Measurements from ENCODE around the gene EID3. TPM values are rescaled to one million over a fixed set of nuclear protein-coding genes. Genes with fewer than 3 reads are reported as not detected.

Gene EID3
- total and polyA plus RNA-seq, 4 donors: 0.17 to 6.4 (median 1.2) TPM

DNA sequence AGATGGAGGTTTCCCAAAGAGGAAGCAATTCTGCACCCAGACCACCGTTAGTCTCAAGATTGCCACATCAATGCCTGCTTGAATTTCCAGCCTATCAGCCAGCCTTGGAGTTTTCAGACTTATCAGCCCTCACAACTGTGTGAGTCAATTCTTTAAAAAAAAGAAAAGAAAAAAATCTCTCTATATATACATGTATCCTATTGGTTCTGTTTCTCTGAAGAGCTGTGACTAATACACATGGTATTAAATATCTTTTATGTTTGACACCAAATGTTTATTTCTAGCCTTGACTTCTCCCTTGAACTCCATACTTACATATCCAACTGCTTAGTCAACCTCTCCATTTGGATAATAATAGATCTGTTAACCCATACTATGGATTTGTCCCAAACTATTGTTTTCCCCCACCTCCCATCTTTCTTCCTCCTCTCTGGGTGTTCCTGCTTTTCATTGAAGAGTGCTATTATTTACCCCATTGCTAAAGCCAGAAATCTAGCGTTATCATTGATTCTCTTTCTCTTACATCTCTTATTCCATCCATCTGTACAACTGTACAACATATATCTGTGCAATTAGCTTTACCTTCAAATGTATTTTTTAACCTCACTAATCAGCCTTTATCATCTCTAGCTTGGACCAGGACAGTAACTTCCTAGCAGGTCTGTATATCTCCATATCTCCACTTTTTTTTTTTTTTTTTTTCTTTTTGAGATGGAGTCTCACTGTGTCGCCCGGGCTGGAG is 22.7 kb upstream of the EID3 start:
- Histone ChIP-seq H3K4me3 (ENCODE audit: low read depth in 1 of 3, low read length in 3 of 3) (no peak overlapping the region), H3K36me3 (ENCODE audit: control insufficient read depth in 4 of 4, insufficient read depth in 3 of 4, low read depth in 1 of 4, low read length in 3 of 4) (no peaks in the 10 kb centered on the region), H3K9me3 (ENCODE audit: control insufficient read depth in 4 of 4, low read length in 3 of 4) (no peaks in the 10 kb centered on the region), H3K27ac (ENCODE audit: low read depth in 1 of 2, low read length in 2 of 2) (no peak overlapping the region), H3K27me3 (ENCODE audit: control insufficient read depth in 4 of 4, insufficient read depth in 4 of 4, low read length in 3 of 4) (no peaks in the 10 kb centered on the region), H3K4me1 (ENCODE audit: control insufficient read depth in 4 of 4, insufficient read depth in 4 of 4, low read length in 3 of 4) (no peaks in the 10 kb centered on the region), H3K9ac (ENCODE audit: low read depth in 1 of 2, low read length in 2 of 2) (no peak overlapping the region)
- TF ChIP-seq MAX (IDR thresholded peaks at IDR 0.05) (no peak), YY1 (IDR thresholded peaks at IDR 0.05) (no peak), SP1 (IDR thresholded peaks at IDR 0.05) (no peak), HNF4A (conservative IDR thresholded peaks at IDR 0.05) (no peak), HNF4G (IDR thresholded peaks at IDR 0.05) (no peak), EGR1 (IDR thresholded peaks at IDR 0.05; ENCODE audit: low read depth in 2 of 2) (no peak), NR2F2 (IDR thresholded peaks at IDR 0.05) (no peak), CTCF (IDR thresholded peaks at IDR 0.05; ENCODE audit: low read depth, low read length, missing input control) (no peak), FOXA1 (IDR thresholded peaks at IDR 0.05) (no peak), GABPA (IDR thresholded peaks at IDR 0.05 in 1 of 2, conservative IDR thresholded peaks at IDR 0.05 in 1 of 2) (no peak), TAF1 (conservative IDR thresholded peaks at IDR 0.05) (no peak)
- TF ChIP-seq, protein P1, sequence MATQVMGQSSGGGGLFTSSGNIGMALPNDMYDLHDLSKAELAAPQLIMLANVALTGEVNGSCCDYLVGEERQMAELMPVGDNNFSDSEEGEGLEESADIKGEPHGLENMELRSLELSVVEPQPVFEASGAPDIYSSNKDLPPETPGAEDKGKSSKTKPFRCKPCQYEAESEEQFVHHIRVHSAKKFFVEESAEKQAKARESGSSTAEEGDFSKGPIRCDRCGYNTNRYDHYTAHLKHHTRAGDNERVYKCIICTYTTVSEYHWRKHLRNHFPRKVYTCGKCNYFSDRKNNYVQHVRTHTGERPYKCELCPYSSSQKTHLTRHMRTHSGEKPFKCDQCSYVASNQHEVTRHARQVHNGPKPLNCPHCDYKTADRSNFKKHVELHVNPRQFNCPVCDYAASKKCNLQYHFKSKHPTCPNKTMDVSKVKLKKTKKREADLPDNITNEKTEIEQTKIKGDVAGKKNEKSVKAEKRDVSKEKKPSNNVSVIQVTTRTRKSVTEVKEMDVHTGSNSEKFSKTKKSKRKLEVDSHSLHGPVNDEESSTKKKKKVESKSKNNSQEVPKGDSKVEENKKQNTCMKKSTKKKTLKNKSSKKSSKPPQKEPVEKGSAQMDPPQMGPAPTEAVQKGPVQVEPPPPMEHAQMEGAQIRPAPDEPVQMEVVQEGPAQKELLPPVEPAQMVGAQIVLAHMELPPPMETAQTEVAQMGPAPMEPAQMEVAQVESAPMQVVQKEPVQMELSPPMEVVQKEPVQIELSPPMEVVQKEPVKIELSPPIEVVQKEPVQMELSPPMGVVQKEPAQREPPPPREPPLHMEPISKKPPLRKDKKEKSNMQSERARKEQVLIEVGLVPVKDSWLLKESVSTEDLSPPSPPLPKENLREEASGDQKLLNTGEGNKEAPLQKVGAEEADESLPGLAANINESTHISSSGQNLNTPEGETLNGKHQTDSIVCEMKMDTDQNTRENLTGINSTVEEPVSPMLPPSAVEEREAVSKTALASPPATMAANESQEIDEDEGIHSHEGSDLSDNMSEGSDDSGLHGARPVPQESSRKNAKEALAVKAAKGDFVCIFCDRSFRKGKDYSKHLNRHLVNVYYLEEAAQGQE (IDR thresholded peaks at IDR 0.05): no peak
- TF ChIP-seq, protein P2, sequence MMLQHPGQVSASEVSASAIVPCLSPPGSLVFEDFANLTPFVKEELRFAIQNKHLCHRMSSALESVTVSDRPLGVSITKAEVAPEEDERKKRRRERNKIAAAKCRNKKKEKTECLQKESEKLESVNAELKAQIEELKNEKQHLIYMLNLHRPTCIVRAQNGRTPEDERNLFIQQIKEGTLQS (IDR thresholded peaks at IDR 0.05): no peak
- DNase-seq (ENCODE audit: low spot score): no peak
- 85% methylated on average over 4 of the region's 4 CpGs for WGBS

DNA sequence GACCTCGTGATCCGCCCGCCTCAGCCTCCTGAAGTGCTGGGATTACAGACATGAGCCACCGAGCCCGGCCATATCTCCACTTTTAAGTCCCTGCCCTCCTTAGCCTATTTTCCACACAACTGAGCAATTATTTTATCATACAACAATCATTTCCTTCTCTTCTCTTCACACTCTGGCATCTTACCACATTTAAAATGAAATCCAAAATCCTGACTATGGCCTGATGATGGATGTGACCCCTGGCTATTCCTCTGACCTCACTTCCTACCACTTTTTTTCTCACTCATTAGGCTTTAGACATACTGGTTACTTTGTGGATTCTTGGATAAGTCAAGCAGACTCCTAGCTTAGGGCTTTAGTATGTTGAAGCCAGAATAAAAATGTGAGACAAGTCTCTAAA is 21.9 kb upstream of the EID3 start:
- Histone ChIP-seq H3K9me3 (ENCODE audit: control insufficient read depth in 4 of 4, low read length in 3 of 4) (no peaks in the 10 kb centered on the region), H3K4me3 (ENCODE audit: low read depth in 1 of 3, low read length in 3 of 3) (no peak overlapping the region), H3K36me3 (ENCODE audit: control insufficient read depth in 4 of 4, insufficient read depth in 3 of 4, low read depth in 1 of 4, low read length in 3 of 4) (no peaks in the 10 kb centered on the region), H3K9ac (ENCODE audit: low read depth in 1 of 2, low read length in 2 of 2) (no peak overlapping the region), H3K27me3 (ENCODE audit: control insufficient read depth in 4 of 4, insufficient read depth in 4 of 4, low read length in 3 of 4) (no peaks in the 10 kb centered on the region), H3K27ac (ENCODE audit: low read depth in 1 of 2, low read length in 2 of 2) (no peak overlapping the region), H3K4me1 (ENCODE audit: control insufficient read depth in 4 of 4, insufficient read depth in 4 of 4, low read length in 3 of 4) (peaks cover 0 to 7% (median 6%) of the 10 kb centered on the region in 4 donors)
- 96% methylated on average over 5 of the region's 5 CpGs for whole genome bisulfite sequencing
- TF ChIP-seq, protein P1 (IDR thresholded peaks at IDR 0.05): no peak
- no peak for TF ChIP-seq YY1 (IDR thresholded peaks at IDR 0.05)
- no peak for TF ChIP-seq HNF4G (IDR thresholded peaks at IDR 0.05)
- TF ChIP-seq MAX (IDR thresholded peaks at IDR 0.05): no peak
- no peak for TF ChIP-seq NR2F2 (IDR thresholded peaks at IDR 0.05)
- TF ChIP-seq EGR1 (IDR thresholded peaks at IDR 0.05; ENCODE audit: low read depth in 2 of 2): no peak
- DNase-seq (ENCODE audit: low spot score): no peak

Measured in liver (tissue), 9 donors.